ENCODE measurements around the gene TCTN1.
A peak's percentile ranks its signal among the peaks of the same experiment; 100 is the strongest.
"Not testable (repeated sequence)": the region's sequence is repeated elsewhere in the genome, so short reads cannot be mapped to it uniquely, and the experiment has no call there.

The TCTN1 gene

GRCh38 chr12:110600254-110600653 is 13.7 kb upstream of the TCTN1 start:
- no peak for DNase-seq (ENCODE audit: low read depth)
- H3K4me3 ChIP-seq (ENCODE audit: low read depth, low read length) = no peak overlapping the region
- 0 out of 2 replicates have a peak, but pooled peaks have one; percentile 23 for TF ChIP-seq CTCF (IDR thresholded peaks at IDR 0.05; ENCODE audit: control insufficient read depth, extremely low read depth, insufficient read depth)

GRCh38 chr12:110602085-110602814 is 11.7 kb upstream of the TCTN1 start:
- H3K4me3 ChIP-seq (ENCODE audit: low read depth, low read length); DNase-seq (ENCODE audit: low read depth): not testable (repeated sequence)
- TF ChIP-seq CTCF (IDR thresholded peaks at IDR 0.05; ENCODE audit: control insufficient read depth, extremely low read depth, insufficient read depth) = peak; percentile 74

GRCh38 chr12:110606253-110606611 is 7.7 kb upstream of the TCTN1 start:
- no peak for TF ChIP-seq CTCF (IDR thresholded peaks at IDR 0.05; ENCODE audit: control insufficient read depth, extremely low read depth, insufficient read depth)
- no peak overlapping the region for H3K4me3 ChIP-seq (ENCODE audit: low read depth, low read length)
- no peak for DNase-seq (ENCODE audit: low read depth)

- peak overlapping the region; percentile 88 for H3K4me3 ChIP-seq (ENCODE audit: low read depth, low read length)
- no peak for DNase-seq (ENCODE audit: low read depth)
- TF ChIP-seq CTCF (IDR thresholded peaks at IDR 0.05; ENCODE audit: control insufficient read depth, extremely low read depth, insufficient read depth) = no peak
Observed at GRCh38 chr12:110613071-110613770, 708 bp upstream of the TCTN1 start.

GRCh38 chr12:110615171-110615570 is 1.2 kb downstream of the TCTN1 start:
- no peak for DNase-seq (ENCODE audit: low read depth)
- no peak overlapping the region for H3K4me3 ChIP-seq (ENCODE audit: low read depth, low read length)
- TF ChIP-seq CTCF (IDR thresholded peaks at IDR 0.05; ENCODE audit: control insufficient read depth, extremely low read depth, insufficient read depth) = no peak

- no peak overlapping the region for H3K4me3 ChIP-seq (ENCODE audit: low read depth, low read length)
- no peak for TF ChIP-seq CTCF (IDR thresholded peaks at IDR 0.05; ENCODE audit: control insufficient read depth, extremely low read depth, insufficient read depth)
- DNase-seq (ENCODE audit: low read depth) = no peak
Observed at GRCh38 chr12:110616471-110617115, 2.7 kb downstream of the TCTN1 start.
